Vagina (tissue), 2 donors: Measurements from ENCODE around the gene FBXO5.

Source experiments
- POLR2A ChIP-seq, 2 donors: fragments of 450-650 bp; IDR thresholded peaks; one replicate each; pipeline ENCODE4 v1.6.1; 2017; ENCODE audit warnings: antibody characterized with exemption in 2 of 2, mild to moderate bottlenecking in 2 of 2, moderate library complexity in 2 of 2
- TF ChIP-seq, protein P1 (sequence below), 3 experiments: fragments of 450-650 bp in 2 of 3; fragments of 200-600 bp in 1 of 3; sonication (generic) in 1 of 3; IDR thresholded peaks; one replicate each; pipeline ENCODE4 v1.5.1; 2017 to 2019; ENCODE audit warnings: antibody characterized with exemption in 3 of 3, mild to moderate bottlenecking in 2 of 3, moderate library complexity in 2 of 3

DNA sequence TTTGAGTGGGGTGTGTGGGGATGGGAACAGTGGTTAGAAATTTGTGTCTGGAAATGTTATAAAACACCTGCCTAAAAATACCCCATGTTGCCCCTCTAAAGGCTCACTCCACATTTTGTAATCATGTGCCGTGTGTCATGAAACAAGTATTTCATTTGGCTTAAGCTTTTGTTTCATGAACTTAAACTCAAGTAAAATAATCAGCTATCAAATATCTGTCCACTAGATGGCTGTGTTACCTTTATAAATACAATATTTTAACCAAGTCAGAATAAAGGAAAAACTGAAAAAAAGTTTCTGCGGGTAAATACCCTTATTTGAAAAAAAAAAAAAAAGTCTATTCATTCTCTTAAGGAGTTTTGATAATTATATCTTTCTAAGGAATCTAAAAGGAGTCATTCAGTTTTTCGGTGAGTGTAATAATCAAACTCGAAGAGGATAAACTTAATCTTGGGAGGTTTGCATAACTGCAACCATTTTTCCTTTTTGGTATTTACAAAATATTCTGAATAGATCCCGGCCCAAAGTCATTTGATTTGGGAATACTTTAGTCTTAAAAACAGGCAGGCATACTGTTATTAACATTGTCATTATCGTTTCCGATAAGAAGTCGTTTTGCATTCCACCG lies 49.5 kb upstream of the FBXO5 start:
- no peak for TF ChIP-seq POLR2A (IDR thresholded peaks at IDR 0.05)
- TF ChIP-seq, protein P1, sequence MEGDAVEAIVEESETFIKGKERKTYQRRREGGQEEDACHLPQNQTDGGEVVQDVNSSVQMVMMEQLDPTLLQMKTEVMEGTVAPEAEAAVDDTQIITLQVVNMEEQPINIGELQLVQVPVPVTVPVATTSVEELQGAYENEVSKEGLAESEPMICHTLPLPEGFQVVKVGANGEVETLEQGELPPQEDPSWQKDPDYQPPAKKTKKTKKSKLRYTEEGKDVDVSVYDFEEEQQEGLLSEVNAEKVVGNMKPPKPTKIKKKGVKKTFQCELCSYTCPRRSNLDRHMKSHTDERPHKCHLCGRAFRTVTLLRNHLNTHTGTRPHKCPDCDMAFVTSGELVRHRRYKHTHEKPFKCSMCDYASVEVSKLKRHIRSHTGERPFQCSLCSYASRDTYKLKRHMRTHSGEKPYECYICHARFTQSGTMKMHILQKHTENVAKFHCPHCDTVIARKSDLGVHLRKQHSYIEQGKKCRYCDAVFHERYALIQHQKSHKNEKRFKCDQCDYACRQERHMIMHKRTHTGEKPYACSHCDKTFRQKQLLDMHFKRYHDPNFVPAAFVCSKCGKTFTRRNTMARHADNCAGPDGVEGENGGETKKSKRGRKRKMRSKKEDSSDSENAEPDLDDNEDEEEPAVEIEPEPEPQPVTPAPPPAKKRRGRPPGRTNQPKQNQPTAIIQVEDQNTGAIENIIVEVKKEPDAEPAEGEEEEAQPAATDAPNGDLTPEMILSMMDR (IDR thresholded peaks at IDR 0.05) = peak in 1 of 3 experiments; percentile 32
